ENCODE measurements around the gene UNG.
"Not testable (repeated sequence)": the region's sequence is repeated elsewhere in the genome, so short reads cannot be mapped to it uniquely, and the experiment has no call there.

The UNG gene

DNA sequence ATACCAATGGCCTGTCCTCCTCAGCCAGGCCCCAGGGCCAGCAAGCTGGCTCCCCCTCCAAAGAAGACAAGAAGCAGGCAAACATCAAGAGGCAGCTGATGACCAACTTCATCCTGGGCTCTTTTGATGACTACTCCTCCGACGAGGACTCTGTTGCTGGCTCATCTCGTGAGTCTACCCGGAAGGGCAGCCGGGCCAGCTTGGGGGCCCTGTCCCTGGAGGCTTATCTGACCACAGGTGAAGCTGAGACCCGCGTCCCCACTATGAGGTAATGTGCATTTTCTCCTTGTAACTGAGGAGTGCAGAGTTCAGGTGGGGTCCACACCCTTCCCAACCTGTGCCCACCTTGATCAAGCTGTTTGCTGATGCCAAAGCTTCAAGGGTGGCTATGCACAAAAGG, 42.4 kb downstream of the UNG start:
- TF ChIP-seq, protein P1, sequence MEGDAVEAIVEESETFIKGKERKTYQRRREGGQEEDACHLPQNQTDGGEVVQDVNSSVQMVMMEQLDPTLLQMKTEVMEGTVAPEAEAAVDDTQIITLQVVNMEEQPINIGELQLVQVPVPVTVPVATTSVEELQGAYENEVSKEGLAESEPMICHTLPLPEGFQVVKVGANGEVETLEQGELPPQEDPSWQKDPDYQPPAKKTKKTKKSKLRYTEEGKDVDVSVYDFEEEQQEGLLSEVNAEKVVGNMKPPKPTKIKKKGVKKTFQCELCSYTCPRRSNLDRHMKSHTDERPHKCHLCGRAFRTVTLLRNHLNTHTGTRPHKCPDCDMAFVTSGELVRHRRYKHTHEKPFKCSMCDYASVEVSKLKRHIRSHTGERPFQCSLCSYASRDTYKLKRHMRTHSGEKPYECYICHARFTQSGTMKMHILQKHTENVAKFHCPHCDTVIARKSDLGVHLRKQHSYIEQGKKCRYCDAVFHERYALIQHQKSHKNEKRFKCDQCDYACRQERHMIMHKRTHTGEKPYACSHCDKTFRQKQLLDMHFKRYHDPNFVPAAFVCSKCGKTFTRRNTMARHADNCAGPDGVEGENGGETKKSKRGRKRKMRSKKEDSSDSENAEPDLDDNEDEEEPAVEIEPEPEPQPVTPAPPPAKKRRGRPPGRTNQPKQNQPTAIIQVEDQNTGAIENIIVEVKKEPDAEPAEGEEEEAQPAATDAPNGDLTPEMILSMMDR (IDR thresholded peaks at IDR 0.05; ENCODE audit: control insufficient read depth, extremely low read depth, insufficient read depth) = no peak
- DNase-seq (ENCODE audit: low read depth) = no peak
- H3K4me3 ChIP-seq (ENCODE audit: low read depth, low read length) = no peak overlapping the region

DNA sequence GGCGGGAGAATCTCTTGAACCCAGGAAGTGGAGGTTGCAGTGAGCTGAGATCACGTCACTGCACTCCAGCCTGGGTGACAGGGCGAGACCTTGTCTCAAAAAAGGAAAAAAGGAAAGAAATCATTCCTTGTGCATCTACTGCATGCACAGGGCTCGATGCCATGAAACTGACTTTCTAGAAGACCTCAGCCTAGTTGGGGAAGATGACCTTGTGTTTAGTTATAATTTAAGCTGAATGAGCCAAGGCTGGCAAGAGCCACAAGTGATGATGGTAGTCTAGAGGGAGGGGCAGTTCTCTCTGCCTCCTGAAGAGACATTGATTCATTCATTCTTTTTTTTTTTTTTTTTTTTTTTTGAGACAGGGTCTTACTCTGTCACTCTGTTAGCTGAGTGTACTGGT, 43.2 kb downstream of the UNG start:
- TF ChIP-seq, protein P1 (IDR thresholded peaks at IDR 0.05; ENCODE audit: control insufficient read depth, extremely low read depth, insufficient read depth) = no peak

DNA sequence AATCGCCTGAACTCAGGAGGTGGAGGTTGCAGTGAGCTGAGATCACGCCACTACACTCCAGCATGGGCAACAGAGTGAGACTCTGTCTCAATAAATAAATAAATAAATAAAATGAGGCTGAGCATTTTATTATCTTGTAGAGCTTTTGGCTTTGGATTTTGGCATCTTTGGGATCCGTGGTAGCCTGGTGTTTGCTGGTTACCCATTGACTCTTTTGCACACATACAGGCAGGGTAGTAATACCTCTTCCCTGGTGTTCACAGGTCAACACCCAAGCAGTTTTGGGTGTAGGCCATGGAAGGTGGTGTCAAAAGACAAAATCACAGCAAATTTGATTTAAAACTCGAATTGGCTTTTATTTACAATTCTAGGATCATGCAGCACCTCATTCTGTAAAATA, 46.8 kb downstream of the UNG start:
- H3K4me3 ChIP-seq (ENCODE audit: low read depth, low read length) = no peak overlapping the region
- DNase-seq (ENCODE audit: low read depth) = no peak
- TF ChIP-seq, protein P1 (IDR thresholded peaks at IDR 0.05; ENCODE audit: control insufficient read depth, extremely low read depth, insufficient read depth) = no peak

More for the DNA sequence above, 43.2 kb downstream of the UNG start:
- no peak for DNase-seq (ENCODE audit: low read depth)
- H3K4me3 ChIP-seq (ENCODE audit: low read depth, low read length) = no peak overlapping the region

DNA sequence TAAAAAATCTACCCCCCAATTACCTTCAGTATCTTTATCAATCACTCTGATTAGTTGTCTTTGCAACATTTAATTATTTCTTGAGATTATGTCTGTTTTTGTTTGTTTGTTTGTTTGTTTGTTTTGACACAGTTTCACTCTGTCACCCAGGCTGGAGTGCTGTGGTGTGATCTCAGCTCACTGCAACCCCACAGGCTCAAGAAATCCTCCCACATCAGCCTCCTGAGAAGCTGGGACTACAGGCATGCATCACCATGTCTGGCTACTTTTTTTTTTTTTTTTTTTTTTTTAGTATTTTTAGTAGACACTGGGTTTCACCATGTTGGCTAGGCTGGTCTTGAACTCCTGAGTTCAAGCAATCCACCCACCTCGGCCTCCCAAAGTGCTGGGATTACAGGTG, 49.7 kb downstream of the UNG start:
- DNase-seq (ENCODE audit: low read depth); H3K4me3 ChIP-seq (ENCODE audit: low read depth, low read length): not testable (repeated sequence)

DNA sequence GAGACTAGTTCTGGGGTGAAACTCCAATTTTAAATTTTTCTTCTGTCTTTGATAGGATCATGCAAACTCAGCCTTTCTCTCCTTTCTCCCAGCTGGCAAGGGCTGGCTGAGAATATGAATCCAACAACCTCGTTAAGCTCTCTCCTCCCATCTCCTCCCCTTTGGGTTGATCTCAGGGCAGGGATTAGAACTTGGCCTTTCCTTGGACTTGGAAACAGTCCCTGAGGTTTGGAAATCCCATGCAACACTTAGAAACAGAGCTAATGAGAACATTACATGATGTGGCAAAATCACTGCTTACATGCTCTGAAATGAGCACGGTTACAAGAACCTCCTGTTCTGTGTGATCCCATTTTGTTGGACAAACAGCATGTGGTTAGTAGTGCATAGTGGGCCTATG, 50.6 kb downstream of the UNG start:
- TF ChIP-seq, protein P1 (IDR thresholded peaks at IDR 0.05; ENCODE audit: control insufficient read depth, extremely low read depth, insufficient read depth) = no peak
- H3K4me3 ChIP-seq (ENCODE audit: low read depth, low read length) = no peak overlapping the region
- no peak for DNase-seq (ENCODE audit: low read depth)

DNA sequence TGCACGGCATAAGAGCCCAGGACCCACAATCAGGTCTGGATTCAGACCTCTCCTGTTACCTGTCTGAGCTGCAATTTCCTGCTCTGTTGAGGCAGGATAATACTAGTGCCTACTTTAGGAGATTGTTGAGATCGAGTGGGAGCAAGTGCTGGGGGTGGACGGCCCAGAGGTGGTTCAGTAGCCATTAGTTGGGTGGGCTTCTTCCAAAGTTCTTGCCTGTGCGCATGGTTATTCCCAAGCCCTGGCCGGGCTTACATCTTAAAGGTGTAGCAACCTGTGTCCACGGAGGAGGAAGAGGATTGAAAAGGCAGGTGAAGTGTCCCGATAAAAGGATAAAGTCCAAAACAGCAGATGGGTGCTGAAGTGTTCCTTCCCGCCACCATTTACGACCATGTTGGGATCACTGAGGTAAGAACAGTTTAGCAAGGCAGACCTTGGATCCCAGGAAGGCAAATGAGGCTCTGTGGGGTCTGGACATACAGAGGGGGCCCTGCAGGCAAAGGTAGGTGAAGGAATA, 52.8 kb downstream of the UNG start:
- no peak for DNase-seq (ENCODE audit: low read depth)
- H3K4me3 ChIP-seq (ENCODE audit: low read depth, low read length) = no peak overlapping the region
- TF ChIP-seq, protein P1 (IDR thresholded peaks at IDR 0.05; ENCODE audit: control insufficient read depth, extremely low read depth, insufficient read depth) = no peak

DNA sequence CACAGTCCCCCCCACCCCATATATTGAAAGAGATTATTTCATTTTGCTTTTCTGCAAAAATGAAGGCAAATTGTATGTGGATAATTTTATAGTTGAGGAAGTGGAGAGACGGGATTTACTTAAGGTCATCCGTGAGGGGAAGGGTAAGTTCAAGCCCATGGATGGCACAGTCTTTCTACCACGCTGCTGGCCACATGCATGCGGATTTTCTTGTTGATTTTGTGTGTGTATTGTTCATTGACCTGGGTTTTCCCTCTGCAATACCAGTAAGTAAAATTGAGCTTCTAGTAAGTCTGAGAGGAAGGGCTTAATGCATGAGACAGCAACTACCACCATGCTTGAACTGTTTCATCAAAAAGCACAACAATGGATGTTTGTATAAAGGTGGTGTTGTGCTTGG, 54.1 kb downstream of the UNG start:
- H3K4me3 ChIP-seq (ENCODE audit: low read depth, low read length) = no peak overlapping the region
- DNase-seq (ENCODE audit: low read depth) = no peak
- TF ChIP-seq, protein P1 (IDR thresholded peaks at IDR 0.05; ENCODE audit: control insufficient read depth, extremely low read depth, insufficient read depth) = no peak

Measured in LNCaP clone FGC (cell line).